ENCODE measurements around the gene TNFRSF9.

The TNFRSF9 gene

GRCh38 chr1:7915826-7916500 lies 24.7 kb downstream of the TNFRSF9 start:
- no peak for DNase-seq

GRCh38 chr1:7912743-7913557 lies 27.7 kb downstream of the TNFRSF9 start:
- DNase-seq = no peak

GRCh38 chr1:7912145-7912544 lies 28.5 kb downstream of the TNFRSF9 start:
- DNase-seq = no peak

- DNase-seq = no peak
Measured at GRCh38 chr1:7905262-7905661, 35.4 kb downstream of the TNFRSF9 start.

GRCh38 chr1:7902478-7903085 lies 38.1 kb downstream of the TNFRSF9 start:
- DNase-seq = peak; percentile 76

- no peak for DNase-seq
Measured at GRCh38 chr1:7899741-7900140, 40.9 kb downstream of the TNFRSF9 start.

GRCh38 chr1:7898962-7899361 lies 41.7 kb downstream of the TNFRSF9 start:
- DNase-seq = no peak

GRCh38 chr1:7896994-7897393 lies 43.6 kb downstream of the TNFRSF9 start:
- DNase-seq = no peak

- peak; percentile 65 for DNase-seq
Measured at GRCh38 chr1:7893529-7894180, 47.0 kb downstream of the TNFRSF9 start.

GRCh38 chr1:7891804-7892203 lies 48.8 kb downstream of the TNFRSF9 start:
- no peak for DNase-seq

- no peak for DNase-seq
Measured at GRCh38 chr1:7890853-7891252, 49.8 kb downstream of the TNFRSF9 start.

GRCh38 chr1:7888248-7889081 lies 52.2 kb downstream of the TNFRSF9 start:
- DNase-seq = peak; percentile 29

- DNase-seq = no peak
Measured at GRCh38 chr1:7886405-7886745, 54.3 kb downstream of the TNFRSF9 start.

GRCh38 chr1:7885513-7886404 lies 54.9 kb downstream of the TNFRSF9 start:
- DNase-seq = no peak

- no peak for DNase-seq
Measured at GRCh38 chr1:7884757-7885156, 55.9 kb downstream of the TNFRSF9 start.

GRCh38 chr1:7879228-7879627 lies 61.4 kb downstream of the TNFRSF9 start:
- DNase-seq = no peak

- no peak for DNase-seq
Measured at GRCh38 chr1:7878027-7878426, 62.6 kb downstream of the TNFRSF9 start.

- DNase-seq = no peak
Measured at GRCh38 chr1:7873801-7874795, 66.5 kb downstream of the TNFRSF9 start.

GRCh38 chr1:7871136-7871535 lies 69.5 kb downstream of the TNFRSF9 start:
- DNase-seq = no peak
